Renal pelvis (tissue), 4 donors: ENCODE data around the gene BOLA3. TPM values are rescaled to one million over a fixed set of nuclear protein-coding genes. Genes with fewer than 3 reads are reported as not detected.

ENCODE experiments used
- DNase-seq: peaks from one replicate; pipeline ENCODE4 v3.0.0-alpha.2; 2013
- polyA plus RNA-seq, 3 donors: library from polyadenylated mRNA; unstranded; fragments of 120-200 nt; gene quantifications; one replicate each; pipeline ENCODE4 v1.2.1, GENCODE V29; 2013; ENCODE audit not compliant: insufficient read length in 3 of 3

The BOLA3 gene
- polyA plus RNA-seq, 3 donors = 22.2 to 27.5 (median 25.2) TPM

GRCh38 chr2:74087696-74088095, 60.0 kb downstream of the BOLA3 start:
- DNase-seq = no peak

GRCh38 chr2:74086021-74086420, 61.7 kb downstream of the BOLA3 start:
- no peak for DNase-seq

Other genes starting within 250 kb of the BOLA3 start
- 10 to 100 TPM; 62.8 to 65.1 (median 63.6) TPM for gene DGUOK, start 221.0 kb downstream of the BOLA3 start, polyA plus RNA-seq
- gene TET3, start 163.0 kb downstream of the BOLA3 start, polyA plus RNA-seq = 10 to 100 TPM; 23.0 to 27.1 (median 26.3) TPM
- 10 to 100 TPM; 78.9 to 98.9 (median 94.1) TPM for gene MOB1A, start 31.0 kb upstream of the BOLA3 start, polyA plus RNA-seq
- 10 to 100 TPM; 23.8 to 30.8 (median 25.4) TPM for gene MTHFD2, start 50.7 kb upstream of the BOLA3 start, polyA plus RNA-seq
- gene SLC4A5, start 195.5 kb upstream of the BOLA3 start, polyA plus RNA-seq = 1 to 10 TPM; 1.9 to 5.6 (median 3.4) TPM
- 100 to 1,000 TPM; 157 to 179 (median 167) TPM for gene DCTN1, start 232.4 kb upstream of the BOLA3 start, polyA plus RNA-seq